Immature natural killer cell (primary cell): Measurements from ENCODE around the gene TMEM98. TPM values are rescaled to one million over a fixed set of nuclear protein-coding genes. Genes with fewer than 3 reads are reported as not detected.
"Not testable (repeated sequence)": the region's sequence is repeated elsewhere in the genome, so short reads cannot be mapped to it uniquely, and the experiment has no call there.

Experiments used
- DNase-seq, 3 donors: peaks; one replicate each; pipeline ENCODE4 v3.0.0; 2022; ENCODE audit warnings: mixed read lengths in 1 of 3
- H3K27ac Mint-ChIP-seq, 6 donors: one replicate each; pipeline ENCODE4 v1.8.0; 2020; ENCODE audit warnings: mixed read lengths in 6 of 6, mild to moderate bottlenecking in 5 of 6, inconsistent platforms in 4 of 6, moderate library complexity in 3 of 6
- H3K27me3 Mint-ChIP-seq, 3 donors: one replicate each; pipeline ENCODE4 v1.8.0; 2020 to 2021; ENCODE audit warnings: low read depth in 3 of 3, mild to moderate bottlenecking in 3 of 3, mixed read lengths in 3 of 3, moderate library complexity in 3 of 3, inconsistent platforms in 1 of 3
- H3K36me3 Mint-ChIP-seq, 3 donors: one replicate each; pipeline ENCODE4 v1.8.0; 2020; ENCODE audit warnings: mixed read lengths in 3 of 3, inconsistent platforms in 2 of 3, mild to moderate bottlenecking in 2 of 3
- H3K4me1 Mint-ChIP-seq, 2 donors: one replicate each; pipeline ENCODE4 v1.8.0; 2020; ENCODE audit warnings: inconsistent platforms in 2 of 2, mild to moderate bottlenecking in 2 of 2, mixed read lengths in 2 of 2, moderate library complexity in 1 of 2
- H3K4me3 Mint-ChIP-seq, 5 donors: one replicate each; pipeline ENCODE4 v1.8.0; 2020; ENCODE audit warnings: mild to moderate bottlenecking in 5 of 5, mixed read lengths in 5 of 5, inconsistent platforms in 3 of 5, moderate library complexity in 3 of 5
- H3K9me3 Mint-ChIP-seq, 6 donors: one replicate each; pipeline ENCODE4 v1.8.0; 2020; ENCODE audit warnings: mild to moderate bottlenecking in 6 of 6, mixed read lengths in 6 of 6, inconsistent platforms in 4 of 6, moderate library complexity in 3 of 6
- polyA plus RNA-seq, 3 donors: library from polyadenylated mRNA; unstranded; fragments of 300-500 nt; fragmentation: Illumina TruSeq; gene quantifications; one replicate each; pipeline ENCODE4 v1.2.3, GENCODE V29; 2021

Gene TMEM98
- polyA plus RNA-seq, 3 donors from 2014 or later, result not detected

DNA sequence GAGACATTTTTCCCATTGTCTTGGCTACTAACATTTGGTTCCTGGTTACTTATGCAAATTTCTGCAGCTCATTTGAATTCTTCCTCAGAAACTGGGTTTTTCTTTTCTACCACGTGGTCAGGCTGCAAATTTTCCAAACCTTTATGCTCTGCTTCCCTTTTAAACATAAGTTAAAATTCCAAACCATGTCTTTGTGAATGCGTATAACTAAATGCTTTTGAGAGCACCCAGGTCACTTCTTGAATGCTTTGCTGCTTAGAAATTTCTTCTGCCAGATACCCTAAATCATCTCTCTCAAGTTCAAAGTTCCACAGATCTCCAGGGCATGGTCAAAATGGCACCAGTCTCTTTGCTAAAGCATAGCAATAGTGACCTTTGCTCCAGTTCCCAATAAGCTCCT is 59.9 kb downstream of the TMEM98 start:
- not testable (repeated sequence) for H3K36me3 Mint-ChIP-seq, H3K4me1 Mint-ChIP-seq, H3K27ac Mint-ChIP-seq, DNase-seq, H3K4me3 Mint-ChIP-seq
- Mint-ChIP-seq H3K9me3 (peaks cover 0 to 14% (median 6%) of the 10 kb centered on the region in 6 donors), H3K27me3 (peaks cover 6 to 18% (median 8%) of the 10 kb centered on the region in 3 donors)

DNA sequence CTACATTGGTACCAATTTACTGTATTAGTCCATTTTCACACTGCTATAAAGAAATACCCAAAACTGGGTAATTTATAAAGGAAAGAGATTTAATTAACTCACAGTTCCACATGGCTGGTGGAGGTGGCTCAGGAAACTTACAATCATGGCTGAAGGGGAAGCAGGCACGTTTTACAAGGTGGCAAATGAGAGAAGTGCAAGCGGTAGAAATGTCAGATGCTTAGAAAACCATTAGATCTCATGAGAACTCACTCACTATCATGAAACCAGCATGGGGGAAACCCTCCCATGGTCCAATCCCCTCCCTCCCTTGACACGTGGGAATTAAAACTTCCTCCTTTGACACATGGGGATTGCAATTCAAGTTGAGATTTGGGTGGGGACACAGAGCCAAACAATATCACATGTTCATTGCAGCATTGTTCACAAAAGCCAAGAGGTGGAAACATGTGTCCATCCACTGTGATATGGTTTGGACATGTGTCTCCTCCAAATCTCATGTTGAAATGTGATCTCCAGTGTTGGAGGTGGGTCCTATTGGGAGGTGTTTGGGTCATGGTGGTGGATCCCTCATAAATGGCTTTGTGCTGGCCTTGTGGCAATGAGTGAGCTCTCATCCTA is 60.6 kb downstream of the TMEM98 start:
- Mint-ChIP-seq H3K4me3 (no peak overlapping the region), H3K9me3 (peaks cover 0 to 14% (median 6%) of the 10 kb centered on the region in 6 donors), H3K27ac (no peak overlapping the region), H3K36me3 (peaks cover 0 to 7% (median 6%) of the 10 kb centered on the region in 3 donors), H3K27me3 (peaks cover 6 to 15% (median 8%) of the 10 kb centered on the region in 3 donors), H3K4me1 (no peaks in the 10 kb centered on the region)
- no peak for DNase-seq

DNA sequence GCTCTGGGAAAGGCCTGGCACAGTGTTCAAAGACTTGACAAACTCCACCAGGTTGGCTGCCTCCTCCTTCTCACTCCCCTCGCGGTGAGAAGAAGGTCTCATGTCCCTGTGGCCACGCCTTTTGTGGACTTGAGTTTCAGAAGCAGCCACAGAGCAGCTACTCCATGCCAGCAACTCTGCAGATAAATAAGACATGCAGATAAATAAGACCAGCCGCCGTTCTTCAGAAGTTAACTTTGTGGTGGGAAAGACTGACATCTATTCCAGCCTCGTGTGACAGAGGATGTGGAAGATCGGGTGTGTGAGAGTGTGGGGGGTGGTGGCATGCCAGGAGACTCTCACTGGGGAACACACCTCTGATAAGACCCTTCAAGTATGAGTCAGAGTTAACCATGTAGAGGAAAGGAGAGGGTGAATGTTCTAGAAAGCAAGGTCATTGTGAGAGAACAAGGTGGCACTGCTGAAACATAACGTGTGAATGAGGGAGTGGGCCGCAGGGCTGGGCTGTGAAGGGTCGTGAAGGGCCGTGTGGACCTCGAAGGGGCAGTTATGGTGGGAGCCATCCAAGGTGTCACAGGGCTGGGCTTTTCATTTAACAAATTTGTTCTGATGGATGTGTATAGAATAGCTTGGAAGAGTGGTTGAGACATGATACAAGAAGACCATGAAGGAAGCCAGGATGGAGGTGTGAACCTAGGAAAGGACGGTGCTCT is 64.5 kb downstream of the TMEM98 start:
- H3K4me3 Mint-ChIP-seq, result no peak overlapping the region
- peaks cover 0 to 7% (median 6%) of the 10 kb centered on the region in 3 donors for H3K36me3 Mint-ChIP-seq
- no peak overlapping the region for H3K27ac Mint-ChIP-seq
- H3K9me3 Mint-ChIP-seq, result peaks cover 0 to 14% (median 6%) of the 10 kb centered on the region in 6 donors
- DNase-seq, result no peak
- H3K27me3 Mint-ChIP-seq, result peaks cover 3 to 8% (median 8%) of the 10 kb centered on the region in 3 donors
- no peaks in the 10 kb centered on the region for H3K4me1 Mint-ChIP-seq

DNA sequence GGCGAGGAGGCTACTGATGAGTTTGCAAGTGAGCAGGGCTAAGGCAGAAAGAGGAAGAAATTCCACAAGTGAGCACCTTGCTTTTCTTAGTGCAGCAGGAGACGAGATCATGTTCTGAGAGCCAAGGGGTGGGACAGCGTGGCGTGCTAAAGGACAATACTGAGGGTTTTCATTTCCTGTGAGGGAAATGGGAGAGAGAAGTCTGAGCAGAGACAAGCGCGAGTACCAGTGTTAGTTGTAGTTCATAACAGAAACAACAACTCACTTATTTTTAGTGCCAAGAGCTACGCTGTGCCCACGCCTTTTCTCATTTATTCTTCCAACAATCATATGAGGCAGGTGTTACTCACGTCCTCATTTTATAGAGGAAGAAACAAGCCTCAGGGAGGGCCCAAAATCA is 66.0 kb downstream of the TMEM98 start:
- H3K4me3 Mint-ChIP-seq, result no peak overlapping the region

More for the DNA sequence above, 66.0 kb downstream of the TMEM98 start:
- Mint-ChIP-seq H3K9me3 (peaks cover 0 to 5% (median 0%) of the 10 kb centered on the region in 6 donors), H3K27me3 (peaks cover 3 to 12% (median 4%) of the 10 kb centered on the region in 3 donors), H3K36me3 (no peaks in the 10 kb centered on the region), H3K27ac (no peak overlapping the region), H3K4me1 (peaks cover 4 to 7% of the 10 kb centered on the region in 2 donors)
- DNase-seq, result no peak

Other genes with a start within 250 kb of the TMEM98 start
- gene MYO1D, start 51.0 kb upstream of the TMEM98 start, polyA plus RNA-seq, result 1 to 10 TPM in 2 of 3 donors, not detected in 1; 2.0 to 7.9 TPM
- not detected for gene SPACA3, start 63.7 kb downstream of the TMEM98 start, polyA plus RNA-seq